Endothelial cell (in vitro differentiated cells): ENCODE data around the gene FTCDNL1. TPM values are rescaled to one million over a fixed set of nuclear protein-coding genes. Genes with fewer than 3 reads are reported as not detected.

ENCODE experiments used
- DNase-seq: peaks from one replicate; pipeline ENCODE4 v3.0.0; 2021; ENCODE audit warnings: low spot score
- H3K27ac Mint-ChIP-seq: one replicate; pipeline ENCODE4 v1.8.0; 2021; ENCODE audit warnings: mixed read lengths, inconsistent platforms; ENCODE audit not compliant: unreplicated experiment
- H3K27me3 Mint-ChIP-seq: one replicate; pipeline ENCODE4 v1.8.0; 2021; ENCODE audit warnings: mild to moderate bottlenecking, moderate library complexity, mixed read lengths, inconsistent platforms; ENCODE audit not compliant: unreplicated experiment
- H3K36me3 Mint-ChIP-seq: one replicate; pipeline ENCODE4 v1.8.0; 2021; ENCODE audit warnings: mild to moderate bottlenecking, low read depth, mixed read lengths, inconsistent platforms; ENCODE audit not compliant: unreplicated experiment
- H3K4me1 Mint-ChIP-seq: one replicate; pipeline ENCODE4 v1.8.0; 2021; ENCODE audit warnings: mild to moderate bottlenecking, mixed read lengths, inconsistent platforms; ENCODE audit not compliant: unreplicated experiment
- H3K4me3 Mint-ChIP-seq: one replicate; pipeline ENCODE4 v1.8.0; 2021; ENCODE audit warnings: mild to moderate bottlenecking, mixed read lengths, inconsistent platforms; ENCODE audit not compliant: unreplicated experiment
- H3K9me3 Mint-ChIP-seq: one replicate; pipeline ENCODE4 v1.8.0; 2021; ENCODE audit warnings: mixed read lengths, inconsistent platforms; ENCODE audit not compliant: unreplicated experiment
- CTCF ChIP-seq: fragments of 200-600 bp; sonication (generic); IDR thresholded peaks from one replicate; pipeline ENCODE4 v1.5.0; 2021; ENCODE audit warnings: antibody characterized with exemption; ENCODE audit not compliant: unreplicated experiment
- long read RNA-seq: library from polyadenylated mRNA; unstranded; transcript quantifications from one replicate; pipeline ENCODE4 v2.0.0, GENCODE V29; 2020; ENCODE audit not compliant: unreplicated experiment
- total RNA-seq: library from RNA; stranded (reverse); fragmentation: NEBNext Ultra II Directional; extraction: Animal tissue kit (Norgen Biotek cat#: 25700); gene quantifications from one replicate; pipeline ENCODE4 v1.2.1, GENCODE V29; 2021; ENCODE audit not compliant: unreplicated experiment

FTCDNL1 gene
- 1.0 TPM for total RNA-seq
- long read RNA-seq, partial matches to known transcripts, result 0 of 1 reads
- long read RNA-seq, other reads (novel, unspliced or antisense), result 1 of 1 reads

GRCh38 chr2:199850718-199851500 lies at the start of gene FTCDNL1:
TSS of gene FTCDNL1 (minus strand) at chr2:199851192. CDS start at chr2:199848962, 2,230 bp downstream.
- peaks cover 1% of the 10 kb centered on the region for H3K27me3 Mint-ChIP-seq
- H3K36me3 Mint-ChIP-seq, result no peaks in the 10 kb centered on the region
- TF ChIP-seq CTCF, result peak; percentile 55
- peak within 1 kb of the TSS; percentile 97 for H3K4me3 Mint-ChIP-seq
- H3K4me1 Mint-ChIP-seq, result peaks cover 3% of the 10 kb centered on the region
- DNase-seq, result peak; percentile 64
- peak within 1 kb of the TSS; percentile 68 for H3K27ac Mint-ChIP-seq
- H3K9me3 Mint-ChIP-seq, result no peaks in the 10 kb centered on the region

GRCh38 chr2:199896617-199897016 lies 45.6 kb upstream of the FTCDNL1 start:
- no peaks in the 10 kb centered on the region for H3K36me3 Mint-ChIP-seq
- no peaks in the 10 kb centered on the region for H3K9me3 Mint-ChIP-seq
- H3K27ac Mint-ChIP-seq, result no peak overlapping the region
- no peak overlapping the region for H3K4me3 Mint-ChIP-seq
- no peaks in the 10 kb centered on the region for H3K27me3 Mint-ChIP-seq
- TF ChIP-seq CTCF, result no peak
- no peak for DNase-seq
- no peaks in the 10 kb centered on the region for H3K4me1 Mint-ChIP-seq

GRCh38 chr2:199895406-199895805 lies 44.4 kb upstream of the FTCDNL1 start:
- H3K9me3 Mint-ChIP-seq, result no peaks in the 10 kb centered on the region
- H3K36me3 Mint-ChIP-seq, result no peaks in the 10 kb centered on the region
- no peak for DNase-seq
- no peaks in the 10 kb centered on the region for H3K4me1 Mint-ChIP-seq
- no peaks in the 10 kb centered on the region for H3K27me3 Mint-ChIP-seq
- H3K4me3 Mint-ChIP-seq, result no peak overlapping the region
- no peak overlapping the region for H3K27ac Mint-ChIP-seq
- no peak for TF ChIP-seq CTCF

- Mint-ChIP-seq H3K36me3 (no peaks in the 10 kb centered on the region), H3K27me3 (no peaks in the 10 kb centered on the region), H3K27ac (no peak overlapping the region), H3K4me3 (no peak overlapping the region), H3K9me3 (no peaks in the 10 kb centered on the region), H3K4me1 (no peaks in the 10 kb centered on the region)
- DNase-seq, result no peak
- TF ChIP-seq CTCF, result no peak
Measured at GRCh38 chr2:199883474-199884212, 32.7 kb upstream of the FTCDNL1 start.

- DNase-seq, result no peak
- Mint-ChIP-seq H3K9me3 (no peaks in the 10 kb centered on the region), H3K27me3 (no peaks in the 10 kb centered on the region), H3K4me1 (no peaks in the 10 kb centered on the region), H3K4me3 (no peak overlapping the region), H3K27ac (no peak overlapping the region), H3K36me3 (no peaks in the 10 kb centered on the region)
- no peak for TF ChIP-seq CTCF
Measured at GRCh38 chr2:199882667-199883066, 31.7 kb upstream of the FTCDNL1 start.
